ENCODE data around the gene NDRG4. TPM values are rescaled to one million over a fixed set of nuclear protein-coding genes. Genes with fewer than 3 reads are reported as not detected.

The NDRG4 gene
- total RNA-seq, 6 experiments from 2014 or later, result 1.5 to 5.3 (median 3.6) TPM

DNA sequence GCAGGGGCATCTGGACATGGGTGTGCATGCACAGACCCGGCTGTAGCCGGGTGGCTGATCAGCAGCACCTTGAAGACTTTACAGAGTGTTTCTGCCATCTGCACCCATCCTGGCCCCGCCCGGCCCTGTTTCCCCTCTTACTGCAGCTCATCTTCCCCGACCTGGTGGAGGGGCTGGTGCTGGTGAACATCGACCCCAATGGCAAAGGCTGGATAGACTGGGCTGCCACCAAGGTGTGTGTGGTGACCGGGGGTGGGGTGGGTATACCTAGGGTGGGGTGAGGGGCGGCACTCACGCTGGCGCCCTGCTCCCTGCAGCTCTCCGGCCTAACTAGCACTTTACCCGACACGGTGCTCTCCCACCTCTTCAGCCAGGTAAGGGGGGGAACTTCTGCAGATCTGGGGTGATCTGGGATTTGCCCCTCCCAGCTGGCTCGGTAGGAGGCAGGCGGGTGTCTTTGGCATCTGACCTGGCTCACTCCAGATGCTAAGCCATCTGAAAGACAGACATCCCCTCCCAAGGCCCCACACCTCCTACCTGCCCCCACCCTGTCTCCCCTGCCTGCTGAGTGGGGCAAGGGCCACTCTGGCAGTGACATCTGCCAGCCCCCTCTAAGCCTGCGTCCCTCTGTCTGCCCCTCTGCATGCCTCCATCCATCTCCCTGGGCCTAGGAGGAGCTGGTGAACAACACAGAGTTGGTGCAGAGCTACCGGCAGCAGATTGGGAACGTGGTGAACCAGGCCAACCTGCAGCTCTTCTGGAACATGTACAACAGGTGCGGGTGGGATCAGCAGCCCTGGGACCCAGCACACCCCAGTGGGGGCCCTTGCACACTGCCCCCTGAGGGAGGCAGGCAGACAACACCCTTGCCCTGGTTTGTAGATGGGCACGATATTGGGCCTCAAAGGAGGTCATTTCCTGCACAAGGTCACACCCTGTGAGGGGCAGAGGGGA, 6.6 kb downstream of the NDRG4 start:
- H3K4me3 Mint-ChIP-seq, result no peak overlapping the region

DNA sequence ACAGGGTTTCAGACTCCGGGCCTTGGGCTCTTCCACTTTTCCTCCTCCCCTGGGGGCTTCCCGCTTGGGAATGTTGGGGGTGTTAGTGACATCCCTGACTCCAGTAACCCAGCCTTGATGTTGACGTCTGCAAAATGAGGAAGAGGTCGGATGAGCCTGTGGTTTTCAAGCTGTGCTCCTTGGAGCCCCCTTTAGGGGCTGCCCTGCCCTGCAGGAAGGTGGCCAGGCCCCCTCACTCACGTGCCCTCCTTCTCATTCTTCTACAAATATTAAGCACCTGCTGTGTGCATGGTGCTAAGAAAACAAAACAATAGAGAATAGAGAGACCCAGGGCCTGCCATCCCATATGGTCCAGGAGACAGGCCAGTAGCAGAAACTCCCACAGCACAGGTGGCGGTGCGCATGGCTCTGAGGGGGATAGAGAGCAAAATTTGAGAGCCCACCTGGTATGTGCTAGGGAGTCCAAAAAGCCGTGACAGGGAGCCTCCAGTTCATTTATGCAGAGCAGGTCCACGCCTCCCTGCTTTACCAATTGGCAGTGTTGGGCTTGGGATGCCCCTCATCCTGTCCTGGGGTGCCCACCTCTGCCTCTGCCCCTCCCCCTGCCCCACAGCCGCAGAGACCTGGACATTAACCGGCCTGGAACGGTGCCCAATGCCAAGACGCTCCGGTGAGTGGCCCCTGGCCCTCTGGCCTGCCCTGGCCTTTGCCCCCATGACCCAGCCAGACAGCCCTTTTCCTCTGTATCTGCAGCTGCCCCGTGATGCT, 7.4 kb downstream of the NDRG4 start:
- Mint-ChIP-seq H3K27me3 (ENCODE audit: insufficient read depth) (peaks cover 6% of the 10 kb centered on the region), H3K36me3 (ENCODE audit: low read depth) (no peaks in the 10 kb centered on the region), H3K9me3 (no peaks in the 10 kb centered on the region), H3K4me1 (ENCODE audit: low read depth) (peaks cover 5% of the 10 kb centered on the region; the same call in 1 of the 2 replicates), H3K27ac (no peak overlapping the region), H3K4me3 (no peak overlapping the region)
- no peak for DNase-seq
- TF ChIP-seq, protein P1, sequence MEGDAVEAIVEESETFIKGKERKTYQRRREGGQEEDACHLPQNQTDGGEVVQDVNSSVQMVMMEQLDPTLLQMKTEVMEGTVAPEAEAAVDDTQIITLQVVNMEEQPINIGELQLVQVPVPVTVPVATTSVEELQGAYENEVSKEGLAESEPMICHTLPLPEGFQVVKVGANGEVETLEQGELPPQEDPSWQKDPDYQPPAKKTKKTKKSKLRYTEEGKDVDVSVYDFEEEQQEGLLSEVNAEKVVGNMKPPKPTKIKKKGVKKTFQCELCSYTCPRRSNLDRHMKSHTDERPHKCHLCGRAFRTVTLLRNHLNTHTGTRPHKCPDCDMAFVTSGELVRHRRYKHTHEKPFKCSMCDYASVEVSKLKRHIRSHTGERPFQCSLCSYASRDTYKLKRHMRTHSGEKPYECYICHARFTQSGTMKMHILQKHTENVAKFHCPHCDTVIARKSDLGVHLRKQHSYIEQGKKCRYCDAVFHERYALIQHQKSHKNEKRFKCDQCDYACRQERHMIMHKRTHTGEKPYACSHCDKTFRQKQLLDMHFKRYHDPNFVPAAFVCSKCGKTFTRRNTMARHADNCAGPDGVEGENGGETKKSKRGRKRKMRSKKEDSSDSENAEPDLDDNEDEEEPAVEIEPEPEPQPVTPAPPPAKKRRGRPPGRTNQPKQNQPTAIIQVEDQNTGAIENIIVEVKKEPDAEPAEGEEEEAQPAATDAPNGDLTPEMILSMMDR (IDR thresholded peaks at IDR 0.05), result no peak

More for the DNA sequence above, 6.6 kb downstream of the NDRG4 start:
- Mint-ChIP-seq H3K27me3 (ENCODE audit: insufficient read depth) (peaks cover 14% of the 10 kb centered on the region), H3K4me1 (ENCODE audit: low read depth) (no peaks in the 10 kb centered on the region), H3K9me3 (no peaks in the 10 kb centered on the region), H3K27ac (no peak overlapping the region), H3K36me3 (ENCODE audit: low read depth) (no peaks in the 10 kb centered on the region)
- no peak for DNase-seq
- TF ChIP-seq, protein P1 (IDR thresholded peaks at IDR 0.05), result peak; percentile 27; the same call in 1 of the 2 replicates

DNA sequence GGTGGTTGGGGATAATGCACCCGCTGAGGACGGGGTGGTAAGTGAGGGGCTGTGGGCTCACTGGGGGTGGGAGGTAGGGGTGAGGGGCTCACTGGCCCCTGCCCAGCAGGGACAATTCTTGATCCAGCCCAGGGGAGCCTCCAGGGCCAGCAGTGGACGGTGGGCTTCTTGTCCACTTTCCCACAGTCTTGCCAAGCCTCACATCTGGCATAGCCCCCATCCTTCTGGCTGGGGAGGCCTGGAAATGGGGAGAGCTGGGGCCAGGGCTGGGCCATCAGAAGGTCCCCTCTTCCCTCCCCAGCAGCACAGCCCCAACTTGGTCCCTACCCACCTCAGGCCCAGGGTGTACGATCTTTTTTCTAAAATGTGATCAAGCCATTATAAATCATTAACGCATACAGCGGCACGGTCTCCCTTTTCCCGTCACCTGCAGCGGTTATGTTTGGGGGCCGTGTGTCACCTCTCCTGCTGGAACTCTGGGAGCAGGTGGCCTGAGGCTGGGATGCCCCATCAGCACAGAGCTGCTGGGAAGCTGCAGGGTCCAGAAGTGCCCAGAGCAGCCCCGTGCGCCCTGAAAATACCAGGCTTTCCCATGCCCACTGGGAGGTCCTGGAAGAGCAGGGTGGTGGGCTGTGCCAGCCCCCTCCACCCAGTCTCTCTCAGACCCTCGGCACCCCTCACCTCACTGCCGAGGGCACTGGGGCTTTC, 8.2 kb downstream of the NDRG4 start:
- Mint-ChIP-seq H3K36me3 (ENCODE audit: low read depth) (no peaks in the 10 kb centered on the region), H3K27ac (no peak overlapping the region), H3K4me3 (no peak overlapping the region), H3K27me3 (ENCODE audit: insufficient read depth) (peaks cover 5% of the 10 kb centered on the region), H3K9me3 (no peaks in the 10 kb centered on the region), H3K4me1 (ENCODE audit: low read depth) (peaks cover 9% of the 10 kb centered on the region)
- DNase-seq, result no peak
- TF ChIP-seq, protein P1 (IDR thresholded peaks at IDR 0.05), result no peak

DNA sequence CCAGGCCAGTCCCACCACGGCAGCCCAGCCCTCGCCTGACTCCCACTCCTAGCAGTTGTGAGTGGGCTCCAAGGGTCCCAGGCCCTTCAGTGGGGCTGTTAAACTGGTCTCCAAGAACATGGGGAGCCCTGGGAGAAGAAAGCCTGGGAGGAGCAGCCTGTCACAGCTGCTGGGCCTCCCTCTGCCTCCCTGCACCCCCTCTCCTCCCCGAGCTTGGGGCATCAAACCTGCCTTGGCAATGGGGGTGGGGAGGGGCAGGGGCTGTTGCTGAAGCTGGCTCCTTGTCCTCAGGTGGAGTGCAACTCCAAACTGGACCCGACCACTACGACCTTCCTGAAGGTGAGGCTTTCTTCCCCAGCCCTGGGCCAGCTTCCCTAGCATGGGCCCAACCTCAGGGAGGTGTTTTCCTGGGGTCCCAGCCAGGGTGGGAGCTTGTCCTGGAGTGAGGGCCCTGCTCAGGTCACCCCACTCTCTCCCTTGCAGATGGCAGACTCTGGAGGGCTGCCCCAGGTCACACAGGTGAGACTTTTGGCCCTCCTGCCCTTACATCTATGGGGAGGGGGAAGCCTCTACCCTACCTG, 8.8 kb downstream of the NDRG4 start:
- TF ChIP-seq, protein P1 (IDR thresholded peaks at IDR 0.05), result no peak

More for the DNA sequence above, 8.8 kb downstream of the NDRG4 start:
- H3K4me3 Mint-ChIP-seq, result no peak overlapping the region
- H3K4me1 Mint-ChIP-seq (ENCODE audit: low read depth), result peaks cover 15% of the 10 kb centered on the region
- H3K27ac Mint-ChIP-seq, result no peak overlapping the region
- H3K36me3 Mint-ChIP-seq (ENCODE audit: low read depth), result no peaks in the 10 kb centered on the region
- H3K27me3 Mint-ChIP-seq (ENCODE audit: insufficient read depth), result peaks cover 5% of the 10 kb centered on the region
- DNase-seq, result no peak
- H3K9me3 Mint-ChIP-seq, result no peaks in the 10 kb centered on the region
